GM04504 (cell line): ENCODE data around the gene NOXO1.

ENCODE experiments used
- DNase-seq: peaks from one replicate; pipeline ENCODE4 v3.0.0-alpha.2; 2012; ENCODE audit warnings: low read depth

Gene NOXO1

DNA sequence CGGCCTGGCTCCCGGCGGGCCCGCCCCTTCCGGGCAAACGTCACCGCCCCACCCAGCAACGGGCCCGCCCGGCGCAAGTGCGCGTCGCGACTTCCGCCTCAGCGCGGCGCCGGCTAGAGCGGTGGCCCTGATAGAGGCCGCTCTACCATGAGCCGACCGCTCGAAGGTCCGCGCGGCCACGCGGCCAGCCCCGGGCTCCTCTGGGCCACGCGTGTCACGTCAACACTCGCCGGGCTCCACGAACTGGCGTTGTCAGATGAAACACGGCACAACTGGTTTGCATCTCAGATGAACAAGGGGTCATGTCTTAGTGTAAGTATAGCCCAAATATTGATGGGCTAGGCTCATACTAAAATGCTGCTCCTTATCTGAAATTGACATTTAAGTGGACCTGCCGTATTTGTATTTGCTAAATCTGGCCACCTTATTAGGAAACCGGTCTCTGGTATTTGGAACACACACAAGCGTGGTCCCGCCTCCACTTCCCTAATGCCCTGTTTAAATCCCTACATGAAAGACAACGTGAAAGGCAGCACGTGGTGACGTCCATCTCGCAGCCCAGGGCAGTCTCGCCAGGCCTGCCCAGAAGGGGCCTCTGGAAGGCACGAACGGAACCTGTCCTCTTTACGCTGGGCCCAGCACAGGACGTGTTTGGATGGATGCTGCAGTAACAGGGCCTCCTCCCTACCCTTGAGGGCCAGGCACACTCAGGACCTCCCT lies 28.7 kb upstream of the NOXO1 start, which contains the start of gene ZNF598:
Gene ZNF598 (minus strand): TSS at position 31 of the 720 bp plus-strand sequence.
- DNase-seq: peak; percentile 82

DNA sequence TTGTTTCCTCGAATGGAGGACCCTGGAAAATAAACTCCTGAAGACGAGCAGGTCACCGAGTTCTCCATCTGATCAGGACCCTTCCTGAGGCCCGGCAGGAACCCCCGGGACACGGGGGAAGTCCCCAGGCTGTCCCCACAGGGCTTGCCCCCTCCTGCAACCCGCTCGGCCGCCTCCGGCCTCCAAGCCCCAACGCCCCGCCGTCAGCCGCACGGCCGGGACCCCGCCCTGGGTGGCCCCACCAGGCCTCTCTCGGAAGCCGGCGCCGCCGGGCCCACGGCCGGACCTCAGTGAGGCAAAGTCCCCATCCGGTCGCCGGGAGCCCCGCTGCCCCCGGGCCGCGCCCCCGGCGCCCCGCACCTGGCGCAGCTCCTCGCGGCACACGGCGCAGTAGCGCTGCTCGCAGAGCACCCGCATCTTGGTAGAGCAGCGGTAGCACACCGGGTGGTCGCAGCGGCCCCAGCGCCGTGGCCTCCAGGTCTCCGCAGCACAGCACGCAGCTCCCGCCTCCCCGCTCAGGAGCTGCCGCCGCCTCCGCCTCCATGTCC lies 28.0 kb upstream of the NOXO1 start:
- DNase-seq: no peak

DNA sequence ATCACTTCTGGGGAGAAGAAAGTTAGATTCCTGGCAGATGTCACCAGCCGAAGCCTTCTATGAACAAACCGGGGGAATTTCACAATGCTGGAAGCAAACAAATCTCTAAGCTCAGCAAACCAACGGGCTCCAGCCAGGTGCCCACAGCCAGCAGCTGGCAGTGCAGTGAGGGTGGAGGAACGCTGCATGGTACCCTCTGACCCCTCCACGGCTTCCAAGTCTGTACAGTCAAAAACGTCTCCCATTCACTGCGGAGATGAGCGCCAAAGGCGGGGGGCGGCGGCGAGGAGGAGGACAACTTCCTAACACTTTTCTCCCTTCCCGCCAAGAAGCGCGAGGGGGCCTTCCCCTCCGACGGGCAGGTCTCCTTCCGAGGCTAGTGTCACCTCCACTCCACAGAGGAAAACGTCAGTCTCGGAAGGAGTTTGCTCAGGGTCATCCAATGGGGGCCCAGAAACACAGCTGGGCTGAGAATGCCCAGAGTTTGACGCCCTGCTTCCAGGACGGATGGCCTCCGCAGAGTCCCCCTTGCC lies 27.4 kb upstream of the NOXO1 start:
- DNase-seq: no peak

DNA sequence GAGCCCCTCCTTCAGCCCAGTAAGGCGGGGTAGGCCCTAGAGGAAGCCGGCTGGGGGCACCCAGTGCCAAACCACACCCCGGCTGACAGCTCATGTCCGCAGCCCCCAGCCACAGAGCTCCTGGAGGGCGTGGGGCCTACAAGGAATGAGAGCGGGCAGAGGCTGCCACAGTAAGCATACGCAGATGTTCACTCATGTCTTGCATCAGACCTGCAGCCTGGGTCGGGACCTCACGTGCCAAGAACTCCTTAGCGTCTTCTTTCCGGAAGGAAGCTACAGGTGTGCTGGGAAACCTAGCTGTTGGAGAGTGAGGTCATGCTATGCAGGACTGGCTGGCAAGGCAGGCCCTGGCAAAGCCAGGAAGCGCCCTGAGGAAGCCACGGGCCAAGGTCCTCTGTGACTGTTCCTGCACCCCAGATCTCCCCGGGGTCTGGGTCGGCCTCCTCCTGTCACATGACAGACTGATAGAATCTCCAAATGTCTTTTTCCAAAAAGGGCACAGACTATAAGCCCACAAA lies 26.8 kb upstream of the NOXO1 start:
- DNase-seq: peak; percentile 74

DNA sequence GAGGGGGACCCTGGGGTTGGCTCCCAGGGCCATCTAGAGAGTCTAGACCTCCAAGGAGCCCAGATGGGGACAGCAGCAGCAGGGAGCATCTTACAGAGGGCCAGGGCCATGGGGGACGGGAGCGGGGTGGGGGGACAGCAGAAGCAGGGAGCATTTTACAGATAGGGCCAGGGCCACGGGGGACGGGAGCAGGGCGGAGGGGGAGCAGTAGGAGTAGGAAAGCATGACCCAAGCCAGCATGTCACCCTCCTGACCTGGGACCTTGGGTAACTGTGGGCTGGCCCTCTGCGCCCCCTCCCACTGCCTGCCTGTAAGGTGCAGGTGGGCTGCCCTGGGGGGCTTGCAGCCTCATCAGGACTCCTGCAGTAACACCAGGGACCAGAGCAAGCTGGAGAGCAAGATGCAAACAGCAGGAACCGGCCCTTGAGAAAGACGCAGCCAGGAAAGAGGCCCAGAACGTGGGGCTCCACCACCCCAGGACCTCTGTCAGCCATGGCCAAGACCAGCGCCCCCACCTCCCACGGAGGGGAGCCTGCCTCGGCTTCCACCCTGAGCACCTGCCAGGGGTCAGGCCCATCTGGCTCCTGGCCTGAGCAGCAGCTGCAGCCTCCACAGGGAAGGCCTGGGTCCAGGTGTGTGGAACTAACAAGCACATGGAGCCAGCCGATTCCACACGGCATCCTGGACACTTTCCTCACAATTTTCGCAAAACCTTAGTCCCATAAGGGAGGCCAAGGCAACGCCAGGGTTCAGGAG lies 26.0 kb upstream of the NOXO1 start:
- DNase-seq: no peak

DNA sequence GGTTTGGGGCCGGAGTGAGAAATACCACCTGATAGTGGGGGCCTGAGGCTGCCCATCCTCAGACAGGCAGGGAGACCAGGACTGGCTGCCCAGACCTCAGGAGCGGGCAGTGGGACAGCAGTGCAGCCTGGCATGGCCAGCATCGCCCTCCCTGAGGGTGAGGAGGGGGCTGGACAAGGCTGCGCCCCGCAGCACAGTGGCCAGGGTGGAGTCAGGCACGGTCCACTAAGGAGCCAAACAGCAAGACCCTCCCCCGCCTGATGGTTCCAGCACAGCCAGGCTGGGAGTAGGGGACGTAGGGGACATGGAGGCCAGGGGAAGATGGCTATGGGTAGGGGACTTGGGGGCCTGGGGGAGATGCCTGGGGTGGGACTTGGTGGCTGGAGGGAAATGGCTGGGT lies 25.0 kb upstream of the NOXO1 start:
- DNase-seq: no peak

DNA sequence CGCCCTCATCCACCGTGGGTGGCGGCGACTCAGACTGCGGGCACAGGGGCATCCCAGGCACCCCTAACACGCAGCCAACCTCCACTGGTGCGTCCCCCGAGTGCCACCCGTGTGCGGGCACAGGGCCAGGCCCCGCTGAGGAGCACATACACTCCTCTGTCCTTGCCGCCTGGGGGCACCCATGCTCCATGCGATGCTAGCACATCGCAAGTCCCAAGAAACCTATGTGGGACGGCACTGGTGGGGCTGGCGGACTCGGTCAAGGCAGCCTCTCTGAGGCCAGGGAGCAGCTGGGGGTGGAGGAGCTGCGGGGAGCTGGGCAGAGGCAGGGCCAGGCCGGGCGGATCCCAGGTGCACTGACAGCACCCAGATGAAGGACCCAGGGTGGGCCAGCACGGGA lies 24.4 kb upstream of the NOXO1 start:
- no peak for DNase-seq

DNA sequence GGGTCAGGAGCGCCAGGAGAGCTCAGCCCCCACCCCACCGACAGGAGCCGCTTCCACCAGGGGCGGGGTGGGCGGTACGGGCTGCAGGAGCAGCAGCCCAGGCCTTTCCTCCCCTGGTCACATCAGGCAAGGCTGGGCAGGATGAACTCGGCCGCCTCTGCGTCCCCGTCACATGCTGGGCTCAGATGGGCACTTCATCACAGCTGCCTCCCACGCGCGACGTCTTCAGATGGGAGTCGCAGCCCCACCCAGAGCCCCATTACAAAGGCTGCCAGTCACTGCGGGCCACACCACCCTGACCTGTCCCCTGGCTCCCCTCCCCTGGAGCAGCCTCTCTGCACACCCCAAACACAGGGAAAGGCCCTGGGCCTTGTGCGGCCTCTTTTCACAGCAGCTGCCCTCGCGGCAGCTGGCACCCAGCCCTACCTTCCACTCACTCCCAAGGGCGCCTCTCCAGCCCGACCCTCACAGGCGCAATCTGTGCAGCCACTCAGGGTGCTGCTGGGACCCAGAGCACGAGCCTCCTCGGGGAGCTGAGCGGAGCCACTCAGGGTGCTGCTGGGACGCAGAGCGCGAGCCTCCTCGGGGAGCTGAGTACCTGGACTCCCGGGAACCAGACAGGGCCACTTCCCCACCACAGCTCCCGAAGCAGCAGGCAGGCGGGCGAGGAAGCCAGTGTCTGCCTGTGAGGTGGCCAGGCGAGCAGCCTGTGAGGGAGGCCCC lies 23.7 kb upstream of the NOXO1 start:
- DNase-seq: no peak

DNA sequence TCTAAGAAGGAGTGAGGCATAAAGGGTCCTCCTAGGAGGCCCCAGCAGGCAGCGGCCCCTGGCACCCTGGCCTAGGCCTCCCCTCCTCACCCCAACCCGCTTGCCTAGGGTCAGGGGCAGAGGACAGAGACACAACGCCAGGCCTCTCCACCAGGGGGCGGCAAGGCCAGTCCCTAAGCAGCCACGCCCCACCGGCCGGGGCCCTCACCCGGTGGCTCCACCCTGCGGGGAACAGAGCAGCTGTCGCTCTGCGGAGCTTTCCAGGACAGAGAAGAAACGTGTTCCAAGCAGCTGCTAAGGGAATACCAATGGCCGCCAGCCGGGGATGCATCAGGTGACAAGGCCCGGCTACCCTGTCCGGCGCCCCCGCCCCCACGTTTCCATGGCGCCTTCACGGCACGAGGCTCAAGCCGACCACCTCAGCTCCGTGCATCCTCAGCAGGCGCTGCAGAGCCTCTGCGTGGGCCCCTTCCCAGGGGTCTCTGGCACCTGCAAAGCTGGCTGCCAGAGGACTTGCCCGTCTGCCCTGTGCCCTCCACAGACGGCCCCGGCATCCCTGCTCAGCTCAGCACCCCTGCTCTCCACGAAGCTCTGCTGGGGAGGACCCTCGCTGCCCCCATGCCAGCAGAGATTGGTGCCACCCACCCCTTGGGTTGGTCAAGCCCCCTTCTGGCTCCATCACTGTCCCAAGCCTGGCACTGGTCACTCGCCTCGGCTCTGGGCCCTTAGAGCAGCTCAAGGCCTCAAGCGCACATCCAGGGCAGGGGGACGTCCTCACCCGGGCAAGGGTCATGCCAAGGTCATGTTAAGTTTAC lies 22.8 kb upstream of the NOXO1 start:
- DNase-seq: no peak

DNA sequence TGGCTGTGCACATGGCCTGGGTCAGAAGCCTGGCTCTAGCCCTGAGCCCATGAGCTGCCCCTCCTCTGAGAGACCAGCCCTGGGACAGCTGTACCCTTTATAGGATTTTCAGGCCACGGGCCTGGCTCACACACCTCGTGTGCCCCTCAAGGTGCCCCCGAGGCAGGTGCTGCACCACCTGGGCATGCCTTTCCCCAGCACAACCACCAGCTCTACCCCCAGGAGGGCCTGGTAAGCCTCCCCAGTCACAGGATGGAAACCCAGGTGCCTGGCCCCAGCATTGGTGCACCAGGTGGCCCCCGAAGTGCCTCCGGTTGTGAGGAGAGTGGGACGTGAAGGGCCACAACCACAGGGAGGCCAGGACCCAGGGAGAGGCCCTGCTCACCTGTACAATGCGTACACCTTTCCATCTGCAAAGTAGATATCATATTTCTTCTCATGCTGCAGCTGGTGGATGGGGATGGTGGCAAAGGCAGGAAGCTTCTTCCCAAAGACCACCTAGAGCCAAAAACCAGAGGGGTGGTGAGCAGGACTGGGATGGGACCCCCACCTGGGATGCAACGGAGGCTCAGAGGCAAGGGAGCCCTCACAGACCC lies 22.1 kb upstream of the NOXO1 start:
- DNase-seq: no peak

DNA sequence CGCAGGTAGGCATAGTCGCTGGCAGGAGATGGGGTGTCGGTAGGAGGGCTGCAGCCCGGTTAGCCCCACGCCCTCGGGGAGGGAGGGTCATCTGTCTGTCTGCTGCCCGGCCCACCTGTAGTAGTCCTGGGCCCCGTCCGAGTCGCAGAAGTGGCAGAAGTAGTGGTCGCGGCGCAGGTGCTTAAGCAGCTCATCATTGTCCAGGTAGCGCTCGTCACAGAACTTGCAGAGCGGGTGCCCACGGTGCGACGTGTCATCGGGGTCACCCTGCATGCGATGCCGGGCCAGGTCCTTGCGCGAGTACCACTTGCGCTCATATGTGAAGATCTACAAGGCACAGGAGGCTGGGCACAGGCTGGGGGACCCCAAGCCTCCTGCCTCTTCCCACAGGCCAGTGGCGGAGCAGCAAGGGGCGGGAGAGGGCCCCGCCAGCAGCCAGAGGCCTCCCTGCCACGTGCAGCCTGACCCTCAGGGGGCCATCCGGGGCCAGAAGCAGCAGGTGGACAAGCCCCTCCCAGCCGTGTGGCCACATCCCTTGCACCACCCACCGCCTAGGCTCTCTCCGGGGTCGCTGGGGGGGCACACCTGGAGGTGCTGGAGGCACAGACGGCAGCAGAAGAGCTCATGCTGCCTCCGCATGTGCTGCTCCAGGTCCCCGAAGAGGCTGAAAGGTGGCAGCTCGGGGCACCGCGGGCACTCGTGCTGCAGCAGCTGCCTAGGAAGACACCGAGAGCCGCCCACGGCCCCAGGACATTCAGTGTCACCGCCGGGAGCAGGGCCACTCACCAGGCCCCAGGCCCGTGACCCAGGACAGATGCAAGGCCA lies 21.3 kb upstream of the NOXO1 start:
- DNase-seq: no peak

DNA sequence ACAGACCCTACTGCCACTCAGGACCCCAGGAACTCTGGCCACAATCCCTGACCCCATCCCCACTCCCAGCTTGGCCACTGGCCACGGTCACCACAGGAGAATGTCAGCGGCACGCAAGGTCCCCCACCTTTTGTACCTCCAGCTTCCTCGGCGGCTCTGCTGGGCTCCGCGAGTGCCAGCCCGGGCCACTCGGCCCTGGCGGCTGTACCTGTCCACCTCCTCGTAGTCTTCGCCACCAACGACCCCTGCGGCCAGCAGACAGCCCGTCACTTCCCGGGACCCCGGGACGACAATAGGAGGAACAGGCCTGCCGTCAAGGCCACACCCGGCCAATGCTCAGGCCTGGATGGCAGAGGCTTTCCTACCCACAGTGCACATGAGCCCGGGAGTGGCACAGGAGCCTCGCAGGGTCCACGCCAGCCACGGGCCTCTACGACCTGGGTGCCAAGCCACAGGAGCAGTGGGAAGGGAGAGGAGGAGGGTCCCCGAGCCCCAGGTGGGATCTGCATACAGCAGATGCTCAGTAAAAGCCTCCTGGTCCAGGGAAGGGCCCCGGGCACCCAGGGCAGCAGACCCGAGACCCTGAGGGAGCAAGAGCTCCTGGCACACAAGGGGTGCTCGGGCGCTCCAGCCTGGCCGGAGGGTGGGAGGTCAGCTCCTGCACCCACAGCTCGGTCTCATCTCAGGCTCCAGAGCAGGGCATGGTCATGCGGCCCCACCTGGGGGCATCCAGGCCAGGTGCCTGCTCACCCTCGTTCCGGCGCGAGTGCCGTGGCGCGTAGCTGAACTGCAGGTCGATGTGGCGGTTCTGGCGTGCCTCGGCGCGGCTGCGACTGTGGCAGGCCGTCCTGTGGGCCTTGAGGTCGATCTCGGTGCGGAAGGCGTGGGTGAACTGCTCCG lies 20.4 kb upstream of the NOXO1 start:
- DNase-seq: no peak

DNA sequence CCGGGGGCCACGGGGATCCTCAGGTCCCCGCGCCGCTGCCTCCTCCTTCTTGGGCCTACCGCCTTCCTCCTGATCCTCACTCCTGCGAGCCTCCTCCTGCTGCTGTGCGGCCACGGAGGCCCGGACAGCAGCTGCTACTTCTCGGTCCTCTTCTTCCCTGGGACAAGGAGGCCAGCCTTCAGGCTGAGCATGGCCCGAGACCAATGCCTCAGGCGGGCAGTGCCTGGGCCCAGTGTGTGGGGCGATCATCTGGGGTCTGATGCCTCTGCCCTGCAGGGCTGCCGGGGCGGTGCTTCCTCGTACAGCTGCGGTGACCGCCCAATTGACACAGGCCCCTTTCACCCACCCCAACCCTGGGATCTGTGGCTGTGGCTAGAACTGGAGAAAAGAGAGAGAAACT lies 19.8 kb upstream of the NOXO1 start:
- DNase-seq: no peak

DNA sequence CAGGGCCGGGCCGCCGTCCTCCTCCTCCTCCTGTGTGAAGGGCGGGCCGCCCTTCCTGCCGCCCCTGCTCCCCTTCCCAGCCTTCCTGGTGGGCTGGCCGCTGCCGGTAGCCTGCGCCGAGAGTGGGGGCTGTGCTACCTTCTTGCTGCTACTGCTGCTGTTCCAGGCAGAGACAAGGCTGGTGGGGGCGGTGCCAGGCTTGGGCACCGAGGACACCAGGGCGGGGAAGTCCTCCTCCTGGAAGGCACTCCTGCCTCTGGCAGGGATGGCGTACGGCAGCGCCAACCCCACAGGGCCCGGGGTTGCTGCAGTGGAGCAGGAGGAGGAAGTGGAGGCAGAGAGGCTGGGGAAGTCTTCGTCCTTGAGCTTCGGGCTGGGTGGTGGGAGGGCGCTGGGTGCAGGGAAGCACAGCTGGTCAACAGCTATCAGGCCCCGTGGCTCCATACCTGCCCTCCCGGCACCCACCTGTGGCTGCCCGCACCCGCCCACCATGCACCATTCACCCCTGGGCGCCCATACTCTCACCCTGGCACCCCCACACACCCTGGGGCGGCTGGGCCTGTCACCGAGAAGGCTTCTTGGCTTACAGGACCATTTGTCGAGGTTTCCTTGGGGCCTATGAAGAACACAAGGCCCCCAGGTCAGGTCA lies 18.7 kb upstream of the NOXO1 start:
- no peak for DNase-seq

DNA sequence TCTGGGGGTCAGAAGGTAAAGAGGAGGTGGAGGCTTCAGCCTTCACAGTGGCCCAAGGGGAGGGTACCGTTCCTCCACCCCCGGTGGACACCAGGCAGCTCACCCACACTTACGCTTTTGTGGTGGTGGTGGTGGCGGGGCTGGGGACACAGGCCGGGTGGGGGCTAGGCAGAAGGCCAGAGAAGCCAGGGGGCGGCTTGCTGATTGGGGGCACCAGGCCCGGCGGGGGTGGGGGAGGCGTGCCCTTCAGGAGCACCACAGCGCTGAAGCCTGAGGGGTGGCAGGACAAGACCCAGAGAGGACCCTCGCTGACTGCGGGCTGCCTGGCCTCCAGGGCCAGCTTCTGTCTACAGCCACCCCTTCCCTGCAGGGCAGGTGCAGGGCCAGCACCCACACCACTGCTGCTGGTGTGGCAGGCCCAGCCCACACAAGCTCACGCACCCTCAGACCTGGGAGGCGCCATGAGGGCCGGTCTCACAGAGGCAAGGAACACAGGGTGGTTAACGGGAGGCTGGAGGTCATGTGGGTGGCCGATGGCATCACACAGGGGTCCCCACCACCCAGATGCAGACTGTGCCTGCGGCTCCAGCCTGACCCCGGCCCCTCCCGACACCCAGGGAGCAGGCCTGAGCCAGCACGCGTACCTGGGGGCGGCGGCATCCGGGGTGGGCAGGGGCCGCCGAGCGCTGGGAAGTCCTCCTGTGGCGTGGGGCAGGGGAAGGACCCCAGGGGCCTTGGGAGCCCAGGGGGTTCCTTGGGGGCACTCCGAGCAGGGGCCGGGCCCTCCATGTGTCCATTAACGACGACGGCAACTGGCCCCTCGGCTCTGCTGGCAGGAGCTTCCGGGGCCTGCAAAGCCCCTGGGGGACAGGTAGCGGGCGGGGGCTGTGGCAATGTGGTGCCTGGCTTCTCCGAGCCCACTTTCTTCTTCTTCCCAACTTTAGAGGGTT lies 17.9 kb upstream of the NOXO1 start:
- DNase-seq: no peak

DNA sequence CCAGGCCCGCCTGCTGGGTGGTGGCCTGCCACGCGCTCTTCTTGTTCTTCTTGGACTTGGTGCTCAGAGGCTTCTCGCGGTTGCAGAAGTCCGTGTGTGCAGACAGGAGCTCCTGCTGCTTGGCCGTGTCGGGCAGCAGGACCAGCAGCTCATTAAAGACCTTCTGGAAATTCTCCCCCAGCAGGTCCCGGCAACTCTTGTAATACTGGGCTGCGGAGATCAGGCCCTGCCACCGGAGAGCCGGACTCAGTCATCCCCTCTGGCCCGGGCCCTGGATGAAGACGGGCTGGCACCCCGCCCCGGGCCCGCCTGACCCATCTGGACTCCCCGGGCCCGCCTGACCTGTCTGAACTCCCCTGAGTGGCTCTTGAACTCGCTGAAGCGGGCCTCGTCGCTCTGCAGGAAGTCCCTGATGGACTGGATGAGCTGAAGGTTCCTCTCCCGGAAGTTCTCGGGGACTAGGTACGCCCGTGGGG lies 17.1 kb upstream of the NOXO1 start:
- DNase-seq: no peak
